Duodenal mucosa (tissue), 2 donors: Measurements from ENCODE around the gene PACSIN2.

ENCODE experiments used
- H3K27ac ChIP-seq: one replicate; pipeline ENCODE4 v1.7.0; 2013; ENCODE audit warnings: low read depth, low read length
- H3K27me3 ChIP-seq, 2 donors: one replicate each; pipeline ENCODE4 v1.7.0; 2013; ENCODE audit warnings: low read length in 2 of 2, control low read depth in 1 of 2; ENCODE audit not compliant: insufficient read depth in 2 of 2, control insufficient read depth in 1 of 2
- H3K36me3 ChIP-seq, 2 donors: one replicate each; pipeline ENCODE4 v1.7.0; 2013; ENCODE audit warnings: low read length in 2 of 2, control low read depth in 1 of 2; ENCODE audit not compliant: insufficient read depth in 2 of 2, control insufficient read depth in 1 of 2
- H3K4me1 ChIP-seq, 2 donors: one replicate each; pipeline ENCODE4 v1.7.0; 2013; ENCODE audit warnings: low read length in 2 of 2, control low read depth in 1 of 2; ENCODE audit not compliant: insufficient read depth in 2 of 2, control insufficient read depth in 1 of 2
- H3K4me3 ChIP-seq, 2 donors: one replicate each; pipeline ENCODE4 v1.7.0; 2013; ENCODE audit warnings: low read length in 2 of 2, low read depth in 1 of 2
- H3K9ac ChIP-seq, 2 donors: one replicate each; pipeline ENCODE4 v1.7.0; 2013; ENCODE audit warnings: low read length in 2 of 2, low read depth in 1 of 2
- H3K9me3 ChIP-seq, 2 donors: one replicate each; pipeline ENCODE4 v1.7.0; 2013; ENCODE audit warnings: low read length in 2 of 2, control low read depth in 1 of 2; ENCODE audit not compliant: control insufficient read depth in 1 of 2

PACSIN2 gene

DNA sequence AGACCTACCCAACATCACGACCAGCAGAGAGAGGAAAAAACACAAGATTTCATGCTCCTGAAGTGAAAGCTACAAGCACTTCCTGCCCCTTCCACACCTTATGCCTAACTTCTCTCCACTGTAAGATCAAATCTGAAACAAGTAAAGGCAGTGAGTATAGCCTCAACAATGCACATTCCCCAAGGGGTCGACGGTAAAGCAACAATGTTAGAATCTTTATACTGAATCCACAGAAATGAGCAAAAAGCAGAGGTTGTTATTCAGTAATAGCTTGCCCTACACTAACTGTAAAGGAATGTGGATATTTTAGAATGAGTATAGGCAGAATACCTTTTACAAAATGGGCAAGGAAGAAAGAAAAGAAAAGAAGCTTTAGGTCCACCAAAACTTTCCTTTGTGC, 173.5 kb downstream of the PACSIN2 start:
- Histone ChIP-seq H3K4me1 (peaks cover 10 to 14% of the 10 kb centered on the region in 2 donors), H3K9me3 (no peaks in the 10 kb centered on the region), H3K27me3 (no peaks in the 10 kb centered on the region), H3K27ac (no peak overlapping the region), H3K4me3 (no peak overlapping the region), H3K9ac (no peak overlapping the region), H3K36me3 (peaks cover 10 to 44% of the 10 kb centered on the region in 2 donors)

DNA sequence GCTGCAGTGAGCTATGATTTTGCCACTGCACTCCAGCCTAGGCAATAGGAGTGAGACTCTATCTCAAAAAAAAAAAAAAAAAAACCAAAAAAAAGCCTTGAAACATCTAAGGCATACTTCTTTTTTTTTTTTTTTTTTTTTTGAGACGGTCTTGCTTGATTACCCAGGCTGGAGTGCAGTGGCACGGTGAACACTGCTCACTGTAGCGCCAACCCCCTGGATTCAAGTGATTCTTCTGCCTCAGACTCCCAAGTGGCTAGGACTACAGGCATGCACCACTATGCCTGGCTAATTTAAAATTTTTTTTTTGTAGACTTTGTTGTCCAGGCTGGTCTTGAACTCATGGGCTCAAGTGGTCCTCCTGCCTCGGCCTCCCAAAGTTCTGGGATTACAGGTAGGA, 177.4 kb downstream of the PACSIN2 start:
- Histone ChIP-seq H3K27ac (no peak overlapping the region), H3K36me3 (peaks cover 31 to 53% of the 10 kb centered on the region in 2 donors)

DNA sequence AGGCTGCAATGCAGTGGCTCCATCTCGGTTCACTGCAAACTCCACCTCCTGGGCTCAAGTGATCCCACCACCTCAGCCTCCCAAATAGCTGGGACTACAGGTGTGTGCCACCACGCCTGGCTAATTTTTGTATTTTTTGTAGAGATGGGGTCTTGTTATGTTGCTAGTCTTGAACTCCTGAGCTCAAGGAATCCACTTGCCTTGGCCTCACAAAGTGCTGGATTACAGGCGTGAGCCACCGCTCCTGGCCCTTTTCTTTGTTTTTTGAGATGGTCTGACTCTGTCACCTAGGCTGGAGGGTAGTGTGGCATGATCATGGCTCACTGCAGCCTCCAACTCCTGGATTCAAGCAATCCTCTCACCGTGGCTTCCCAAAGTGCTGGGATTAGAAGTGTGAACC, 178.9 kb downstream of the PACSIN2 start:
- H3K4me3 ChIP-seq = no peak overlapping the region
- no peak overlapping the region for H3K9ac ChIP-seq
- no peaks in the 10 kb centered on the region for H3K9me3 ChIP-seq
- no peaks in the 10 kb centered on the region for H3K4me1 ChIP-seq
- no peak overlapping the region for H3K27ac ChIP-seq
- peaks cover 26 to 57% of the 10 kb centered on the region in 2 donors for H3K36me3 ChIP-seq
- H3K27me3 ChIP-seq = no peaks in the 10 kb centered on the region

More for the DNA sequence above, 177.4 kb downstream of the PACSIN2 start:
- Histone ChIP-seq H3K4me1 (peaks cover 0 to 2% of the 10 kb centered on the region in 2 donors), H3K27me3 (no peaks in the 10 kb centered on the region), H3K4me3 (no peak overlapping the region), H3K9me3 (no peaks in the 10 kb centered on the region), H3K9ac (no peak overlapping the region)

DNA sequence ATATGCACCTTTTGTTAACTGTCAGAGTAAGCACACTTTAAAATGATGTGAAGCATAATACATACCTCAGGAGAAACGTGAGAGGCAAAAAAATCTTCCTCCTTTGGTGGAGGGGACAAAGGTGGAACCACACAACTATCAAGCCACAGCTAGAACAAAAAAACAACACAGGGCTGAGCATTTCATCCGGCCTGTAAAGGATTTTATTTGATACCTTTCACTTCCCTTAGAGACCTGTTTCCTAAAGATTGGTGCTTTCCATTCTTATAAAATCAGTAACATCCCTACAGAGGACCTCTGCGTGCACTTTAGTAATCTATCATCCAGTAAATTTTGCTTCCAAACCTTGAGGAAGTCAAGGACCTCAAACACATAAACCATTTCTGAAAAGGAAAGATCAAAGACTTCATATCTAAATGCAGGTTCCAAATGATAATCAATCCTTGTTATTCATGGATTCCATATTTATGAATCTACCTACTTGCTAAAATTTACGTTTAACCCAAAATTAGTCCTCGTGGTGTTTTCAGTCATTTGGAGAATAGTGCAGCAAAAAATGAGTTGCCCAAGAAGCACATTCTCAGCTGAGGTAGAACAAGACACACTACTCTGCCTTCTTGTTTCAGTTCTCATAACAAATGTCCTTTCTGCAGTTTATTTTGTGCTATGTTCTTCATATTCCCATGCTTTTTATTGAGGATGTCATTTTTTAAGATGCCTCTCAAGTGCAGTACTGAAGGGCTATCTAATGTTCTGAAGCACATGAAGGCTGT, 180.6 kb downstream of the PACSIN2 start:
- H3K27me3 ChIP-seq = no peaks in the 10 kb centered on the region
- H3K4me1 ChIP-seq = no peaks in the 10 kb centered on the region
- no peaks in the 10 kb centered on the region for H3K9me3 ChIP-seq
- no peak overlapping the region for H3K9ac ChIP-seq
- H3K36me3 ChIP-seq = peaks cover 31 to 62% of the 10 kb centered on the region in 2 donors
- no peak overlapping the region for H3K4me3 ChIP-seq
- H3K27ac ChIP-seq = no peak overlapping the region

DNA sequence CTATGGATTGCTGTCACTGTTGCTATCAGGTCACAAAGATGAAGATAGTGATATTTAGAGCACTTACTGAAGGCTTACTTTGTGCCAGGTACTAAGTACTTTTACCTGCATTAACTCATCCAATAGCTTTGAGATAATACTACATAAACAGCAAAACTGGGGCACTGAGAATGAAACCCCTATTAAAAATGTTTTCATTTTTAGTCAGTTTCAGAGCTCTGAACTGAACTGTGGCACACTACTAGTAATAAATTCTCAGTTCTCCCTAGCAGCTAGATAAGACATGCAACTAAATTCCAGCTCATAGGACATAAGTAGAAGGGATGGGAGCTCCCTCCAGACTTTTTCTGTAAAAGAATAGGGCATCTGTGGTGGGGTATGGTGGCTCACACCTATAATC, 181.8 kb downstream of the PACSIN2 start:
- H3K36me3 ChIP-seq = peaks cover 36 to 69% of the 10 kb centered on the region in 2 donors
- H3K9ac ChIP-seq = no peak overlapping the region
- H3K9me3 ChIP-seq = no peaks in the 10 kb centered on the region
- H3K4me3 ChIP-seq = no peak overlapping the region
- H3K27me3 ChIP-seq = no peaks in the 10 kb centered on the region
- H3K27ac ChIP-seq = no peak overlapping the region
- no peaks in the 10 kb centered on the region for H3K4me1 ChIP-seq

DNA sequence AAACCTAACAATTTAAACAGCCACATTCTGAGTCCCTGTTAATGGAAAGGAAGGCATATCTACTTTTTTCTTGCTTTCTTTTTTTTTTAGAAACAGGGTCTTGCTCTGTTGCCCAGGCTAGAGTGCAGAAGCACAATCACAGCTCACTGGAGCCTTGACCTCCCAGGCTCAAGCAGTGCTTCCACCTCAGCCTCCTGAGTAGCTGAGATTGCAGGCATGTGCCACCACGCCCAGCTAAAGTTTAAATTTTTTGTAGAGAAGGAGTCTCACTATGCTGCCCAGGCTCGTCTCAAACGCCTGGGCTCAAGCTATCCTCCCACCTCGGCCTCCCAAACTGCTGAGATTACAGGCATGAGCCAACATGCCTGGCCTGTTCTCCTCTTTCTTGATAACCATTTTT, 183.2 kb downstream of the PACSIN2 start:
- Histone ChIP-seq H3K9me3 (no peaks in the 10 kb centered on the region), H3K4me1 (no peaks in the 10 kb centered on the region), H3K9ac (no peak overlapping the region), H3K4me3 (no peak overlapping the region), H3K27me3 (no peaks in the 10 kb centered on the region), H3K27ac (no peak overlapping the region), H3K36me3 (peaks cover 36 to 67% of the 10 kb centered on the region in 2 donors)

DNA sequence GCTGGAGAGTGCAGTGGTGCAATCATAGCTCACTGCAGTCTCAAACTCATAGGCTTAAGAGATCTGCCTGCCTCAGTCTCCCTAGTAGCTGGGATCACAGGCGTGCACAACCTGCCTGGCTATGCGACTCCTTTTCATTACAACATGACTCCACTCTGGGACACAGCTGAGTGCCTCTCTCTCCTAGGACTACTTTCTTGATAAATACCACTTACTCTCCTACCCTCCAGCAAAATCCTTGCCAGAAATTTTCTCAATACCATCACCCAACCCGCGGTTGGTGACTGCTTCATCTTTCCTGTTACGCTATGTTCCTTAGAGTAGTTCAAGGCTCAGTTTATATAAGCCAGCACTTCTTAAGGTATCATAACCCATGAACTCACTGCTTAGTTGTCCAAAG, 184.8 kb downstream of the PACSIN2 start:
- no peaks in the 10 kb centered on the region for H3K27me3 ChIP-seq
- H3K27ac ChIP-seq = no peak overlapping the region
- peaks cover 33 to 67% of the 10 kb centered on the region in 2 donors for H3K36me3 ChIP-seq
- no peaks in the 10 kb centered on the region for H3K9me3 ChIP-seq
- no peak overlapping the region for H3K4me3 ChIP-seq
- H3K4me1 ChIP-seq = no peaks in the 10 kb centered on the region
- no peak overlapping the region for H3K9ac ChIP-seq

DNA sequence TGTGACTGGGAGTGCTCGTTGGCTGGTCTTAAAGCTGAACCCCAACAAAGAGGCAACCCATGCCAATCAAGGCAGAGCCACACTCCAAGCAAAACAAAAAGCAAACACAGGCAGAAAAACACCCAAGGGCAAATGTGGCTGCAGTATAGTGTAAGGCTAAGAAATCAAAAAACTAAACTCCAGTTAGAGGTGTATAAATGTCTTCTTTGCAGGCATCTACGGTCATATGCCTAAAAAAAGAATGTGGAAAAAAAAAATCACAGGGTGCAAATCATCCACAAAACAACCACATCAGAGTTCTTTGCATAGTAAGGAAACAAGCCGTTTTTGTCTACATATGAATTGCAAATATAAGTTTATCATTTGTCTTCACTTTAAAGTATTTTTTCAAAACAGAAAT, 185.6 kb downstream of the PACSIN2 start:
- H3K4me3 ChIP-seq = no peak overlapping the region
- H3K4me1 ChIP-seq = no peaks in the 10 kb centered on the region
- H3K9me3 ChIP-seq = no peaks in the 10 kb centered on the region
- H3K27ac ChIP-seq = no peak overlapping the region
- H3K9ac ChIP-seq = no peak overlapping the region
- H3K36me3 ChIP-seq = peaks cover 25 to 67% of the 10 kb centered on the region in 2 donors
- H3K27me3 ChIP-seq = no peaks in the 10 kb centered on the region

DNA sequence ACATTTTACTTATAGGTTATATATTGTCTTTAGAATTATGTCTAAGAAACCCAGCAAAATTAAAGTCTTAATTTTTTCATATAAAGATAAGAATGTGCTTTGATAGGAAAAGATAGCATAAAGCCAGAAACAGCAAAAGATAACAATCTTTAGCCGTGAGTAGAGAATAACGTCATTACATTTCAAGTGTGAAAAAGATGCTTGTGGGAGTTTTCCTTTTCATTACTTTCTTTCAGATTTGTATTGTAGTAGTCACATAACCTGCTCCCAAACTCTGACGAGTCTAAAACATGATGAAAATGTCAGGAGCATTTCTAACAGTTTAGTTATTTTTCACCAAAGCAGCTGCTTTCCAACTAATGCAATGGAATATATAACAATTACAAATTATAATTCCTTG, 189.2 kb downstream of the PACSIN2 start:
- no peaks in the 10 kb centered on the region for H3K4me1 ChIP-seq
- H3K9me3 ChIP-seq = peaks cover 0 to 2% of the 10 kb centered on the region in 2 donors
- H3K4me3 ChIP-seq = no peak overlapping the region
- no peaks in the 10 kb centered on the region for H3K27me3 ChIP-seq
- H3K27ac ChIP-seq = no peak overlapping the region
- H3K9ac ChIP-seq = no peak overlapping the region
- H3K36me3 ChIP-seq = peaks cover 25 to 64% of the 10 kb centered on the region in 2 donors

DNA sequence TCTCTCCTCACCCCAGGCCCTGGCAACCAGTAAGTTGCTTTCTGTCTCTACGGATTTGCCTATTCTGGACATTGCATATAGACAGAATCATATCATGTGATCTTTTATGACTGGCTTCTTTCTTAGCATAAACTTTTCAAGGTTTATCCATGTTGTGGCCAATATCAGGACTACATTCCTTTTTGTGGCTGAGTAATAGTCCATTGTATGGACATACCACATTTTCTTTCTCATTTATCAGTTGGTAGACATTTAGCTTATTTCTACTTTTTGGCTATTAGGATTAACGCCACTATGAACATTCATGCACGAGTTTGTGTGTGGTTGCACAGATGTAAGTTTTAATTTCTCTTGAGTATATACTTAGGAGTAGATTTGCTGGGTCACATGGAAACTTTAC, 193.6 kb downstream of the PACSIN2 start:
- peaks cover 0 to 5% of the 10 kb centered on the region in 2 donors for H3K4me1 ChIP-seq
- peaks cover 12 to 45% of the 10 kb centered on the region in 2 donors for H3K36me3 ChIP-seq
- H3K4me3 ChIP-seq = no peak overlapping the region
- no peaks in the 10 kb centered on the region for H3K27me3 ChIP-seq
- no peak overlapping the region for H3K27ac ChIP-seq
- H3K9ac ChIP-seq = no peak overlapping the region
- peaks cover 0 to 2% of the 10 kb centered on the region in 2 donors for H3K9me3 ChIP-seq
